Fibroblast of lung (primary cell): ENCODE measurements around the gene CXorf65. TPM values are rescaled to one million over a fixed set of nuclear protein-coding genes. Genes with fewer than 3 reads are reported as not detected.
A peak's percentile ranks its signal among the peaks of the same experiment; 100 is the strongest.

Experiments used
- DNase-seq, 2 donors: peaks; one replicate each; pipeline versions ENCODE4 v3.0.0 to v3.0.0-alpha.2; 2010; ENCODE audit warnings: low read depth in 2 of 2
- H2AFZ ChIP-seq: 2 replicates; pipeline ENCODE4 v1.5.1; 2012; ENCODE audit warnings: low read length, control low read depth, inconsistent platforms
- H3K27ac ChIP-seq: 2 replicates; pipeline ENCODE4 v1.5.1; 2011; ENCODE audit warnings: low read length, control low read depth; ENCODE audit not compliant: insufficient read depth
- H3K27me3 ChIP-seq: 2 replicates; pipeline ENCODE4 v1.5.1; 2011; ENCODE audit warnings: mild to moderate bottlenecking, low read length; ENCODE audit not compliant: control insufficient read depth, insufficient read depth
- H3K36me3 ChIP-seq: 2 replicates; pipeline ENCODE4 v1.5.1; 2011; ENCODE audit warnings: low read length; ENCODE audit not compliant: control insufficient read depth, insufficient read depth
- H3K4me1 ChIP-seq: 2 replicates; pipeline ENCODE4 v1.5.1; 2011; ENCODE audit warnings: low read length; ENCODE audit not compliant: control insufficient read depth, insufficient read depth; ENCODE audit errors: extremely low read depth
- H3K4me2 ChIP-seq: 2 replicates; pipeline ENCODE4 v1.5.1; 2011; ENCODE audit warnings: low read length, control low read depth; ENCODE audit not compliant: insufficient read depth; ENCODE audit errors: extremely low read depth
- H3K4me3 ChIP-seq, 4 experiments: fragments of 200-600 bp in 1 of 4; sonication (generic) in 1 of 4; replicated peaks in 1 of 4; 2 replicates each; pipeline ENCODE4 v1.5.1; 2011 to 2016; ENCODE audit warnings: low read length in 4 of 4, low read depth in 3 of 4, mild to moderate bottlenecking in 3 of 4, control low read depth in 2 of 4, inconsistent platforms in 1 of 4, mixed read lengths in 1 of 4; ENCODE audit not compliant: insufficient read depth in 1 of 4; ENCODE audit errors: control extremely low read depth in 1 of 4
- H3K79me2 ChIP-seq: 2 replicates; pipeline ENCODE4 v1.5.1; 2012; ENCODE audit warnings: mild to moderate bottlenecking, low read length, inconsistent platforms; ENCODE audit not compliant: control insufficient read depth, insufficient read depth
- H3K9ac ChIP-seq: 2 replicates; pipeline ENCODE4 v1.5.1; 2011; ENCODE audit warnings: mild to moderate bottlenecking, low read length, control low read depth; ENCODE audit not compliant: insufficient read depth
- H3K9me3 ChIP-seq: 2 replicates; pipeline ENCODE4 v1.5.1; 2012; ENCODE audit warnings: low read depth, low read length; ENCODE audit not compliant: control insufficient read depth, insufficient read depth
- H4K20me1 ChIP-seq: 2 replicates; pipeline ENCODE4 v1.5.1; 2011; ENCODE audit warnings: low read length; ENCODE audit not compliant: control insufficient read depth, insufficient read depth; ENCODE audit errors: extremely low read depth
- CTCF ChIP-seq, 2 donors: IDR thresholded peaks in 1 of 2; conservative IDR thresholded peaks in 1 of 2; 1 replicate in 1 of 2; 2 replicates in 1 of 2; pipeline ENCODE4 v1.5.1; 2011 to 2012; ENCODE audit warnings: low read length in 2 of 2, control low read depth in 1 of 2, inconsistent platforms in 1 of 2, low read depth in 1 of 2, mild to moderate bottlenecking in 1 of 2
- EZH2 ChIP-seq: IDR thresholded peaks from 2 replicates; pipeline ENCODE4 v1.5.1; 2012; ENCODE audit warnings: low read length, control low read depth, mild to moderate bottlenecking; ENCODE audit errors: missing control alignments
- polyA plus RNA-seq, 2 donors: library from polyadenylated mRNA; depleted of rRNA in 1 of 2; stranded (reverse) in 1 of 2; unstranded in 1 of 2; fragments of >200 nt; gene quantifications; 2 replicates each; pipeline ENCODE4 v1.2.1, GENCODE V29; 2011 to 2012; ENCODE audit warnings: missing spikeins in 1 of 2
- total RNA-seq: library from RNA; depleted of rRNA; stranded (reverse); fragments of >200 nt; gene quantifications from 2 replicates; pipeline ENCODE4 v1.2.1, GENCODE V29; 2014

The CXorf65 gene
- total and polyA plus RNA-seq, 2 donors (not counting 1 experiment from before 2014, with no cell fraction given): not detected

DNA sequence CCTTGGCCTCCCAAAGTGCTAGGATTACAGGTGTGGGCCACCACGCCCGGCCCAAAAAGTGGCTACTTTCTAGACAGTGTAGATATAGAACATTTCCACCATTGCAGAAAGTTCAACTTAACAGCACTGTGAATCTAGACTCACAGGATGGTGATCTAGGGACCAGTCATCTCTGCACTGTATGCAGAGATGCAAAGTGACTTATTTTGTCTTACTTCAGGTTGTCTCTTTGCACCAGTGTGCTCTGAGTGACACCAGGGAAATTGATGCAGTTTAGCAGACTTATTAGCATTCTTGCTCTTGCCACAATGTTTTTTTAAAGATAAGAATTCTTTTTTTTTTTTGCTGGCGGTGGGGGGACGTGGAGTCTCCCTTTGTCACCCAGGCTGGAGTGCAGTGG, 23.7 kb downstream of the CXorf65 start:
- peak in 1 of 2 donors; percentile 17 for DNase-seq
- H3K27me3 ChIP-seq: no peaks in the 10 kb centered on the region
- H2AFZ ChIP-seq: no peak overlapping the region
- no peak overlapping the region for H3K4me3 ChIP-seq
- H3K4me1 ChIP-seq: no peaks in the 10 kb centered on the region
- no peaks in the 10 kb centered on the region for H4K20me1 ChIP-seq
- no peaks in the 10 kb centered on the region for H3K79me2 ChIP-seq
- no peaks in the 10 kb centered on the region for H3K36me3 ChIP-seq
- H3K9ac ChIP-seq: no peak overlapping the region
- no peak overlapping the region for H3K4me2 ChIP-seq
- no peaks in the 10 kb centered on the region for H3K9me3 ChIP-seq
- no peak overlapping the region for H3K27ac ChIP-seq
- TF ChIP-seq EZH2 (no peak), CTCF (conservative IDR thresholded peaks at IDR 0.05 in 1 of 2, IDR thresholded peaks at IDR 0.05 in 1 of 2; ENCODE audit: low read depth in 1 of 2, low read length in 2 of 2) (no peak)

DNA sequence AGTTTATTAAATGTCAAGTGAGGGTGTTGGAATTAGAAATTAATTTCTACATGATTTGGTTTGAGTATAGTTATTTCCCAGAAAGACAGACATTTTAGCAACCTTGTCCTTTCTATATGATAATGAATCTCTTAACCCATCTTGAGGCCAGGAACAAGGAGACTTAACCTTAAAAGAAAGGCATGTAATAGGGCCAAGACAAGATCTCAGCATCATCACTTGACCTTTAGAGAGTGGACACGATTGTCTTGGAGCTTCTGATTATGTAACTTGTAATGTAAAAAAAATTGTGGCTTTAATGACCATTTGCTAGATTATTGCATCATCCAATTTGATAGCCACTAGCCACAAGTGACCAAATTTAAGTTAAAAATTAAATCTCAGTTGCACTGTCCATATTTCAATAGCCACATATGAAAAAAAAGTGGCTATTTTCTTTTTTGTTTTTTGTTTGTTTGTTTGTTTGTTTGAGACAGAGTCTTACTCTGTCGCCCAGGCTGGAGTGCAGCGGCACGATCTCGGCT, 24.4 kb downstream of the CXorf65 start:
- no peak overlapping the region for H2AFZ ChIP-seq
- H3K79me2 ChIP-seq: no peaks in the 10 kb centered on the region
- no peak overlapping the region for H3K4me3 ChIP-seq
- no peaks in the 10 kb centered on the region for H3K4me1 ChIP-seq
- H3K9ac ChIP-seq: no peak overlapping the region
- H3K4me2 ChIP-seq: no peak overlapping the region
- no peaks in the 10 kb centered on the region for H3K36me3 ChIP-seq
- no peaks in the 10 kb centered on the region for H3K27me3 ChIP-seq
- H3K9me3 ChIP-seq: no peaks in the 10 kb centered on the region
- no peaks in the 10 kb centered on the region for H4K20me1 ChIP-seq
- no peak overlapping the region for H3K27ac ChIP-seq
- TF ChIP-seq EZH2 (no peak), CTCF (conservative IDR thresholded peaks at IDR 0.05 in 1 of 2, IDR thresholded peaks at IDR 0.05 in 1 of 2; ENCODE audit: low read depth in 1 of 2, low read length in 2 of 2) (no peak)
- no peak for DNase-seq

GRCh38 chrX:71081330-71082123, 25.0 kb downstream of the CXorf65 start:
- Histone ChIP-seq H3K27ac (no peak overlapping the region), H3K4me3 (no peak overlapping the region), H3K79me2 (no peaks in the 10 kb centered on the region), H2AFZ (no peak overlapping the region), H3K27me3 (no peaks in the 10 kb centered on the region), H4K20me1 (no peaks in the 10 kb centered on the region), H3K4me1 (no peaks in the 10 kb centered on the region), H3K4me2 (no peak overlapping the region), H3K36me3 (no peaks in the 10 kb centered on the region), H3K9me3 (no peaks in the 10 kb centered on the region), H3K9ac (no peak overlapping the region)
- peak; percentile 28 to 50 for DNase-seq
- no peak for TF ChIP-seq EZH2
- no peak for TF ChIP-seq CTCF (conservative IDR thresholded peaks at IDR 0.05 in 1 of 2, IDR thresholded peaks at IDR 0.05 in 1 of 2; ENCODE audit: low read depth in 1 of 2, low read length in 2 of 2)
